Epidermal melanocyte (primary cell): Measurements from ENCODE around the gene AREL1.

Experiments
- DNase-seq: peaks from one replicate; pipeline ENCODE4 v3.0.0; 2011; ENCODE audit warnings: low spot score; ENCODE audit not compliant: insufficient read length

Gene AREL1

DNA sequence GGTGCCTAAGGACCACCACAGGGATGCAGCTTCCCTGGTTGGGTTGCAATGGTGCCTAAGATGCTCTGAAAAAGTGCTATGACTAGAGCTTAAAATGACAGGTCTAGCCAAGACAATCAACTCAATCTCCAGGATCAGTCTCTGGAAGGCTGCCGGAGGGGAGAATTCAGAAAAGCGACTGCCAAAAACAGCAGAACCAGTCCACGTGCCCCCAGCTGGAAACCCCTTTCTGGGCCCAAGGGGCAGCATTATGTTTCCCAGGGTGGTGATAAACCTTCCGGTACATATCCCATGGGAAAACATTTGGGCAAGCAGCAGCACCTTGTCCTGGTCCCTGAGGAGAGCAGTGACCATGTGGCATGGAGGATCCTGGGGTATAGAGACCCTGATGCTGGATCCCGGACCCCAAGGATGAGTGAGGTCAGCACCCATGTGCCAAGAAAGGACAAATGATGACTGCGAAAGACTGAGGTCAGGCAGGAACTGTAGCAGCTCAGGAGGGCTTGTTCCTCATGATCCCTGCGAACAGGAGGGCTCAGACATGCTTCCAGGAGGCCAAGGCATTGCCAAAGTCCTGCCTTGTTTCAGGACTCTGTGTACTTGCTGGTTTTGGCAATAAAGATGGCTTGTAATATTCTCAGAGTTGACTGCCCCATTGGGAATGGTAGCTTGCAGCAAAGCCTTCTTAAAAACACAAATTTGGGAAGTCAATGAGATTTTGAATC is 51.0 kb downstream of the AREL1 start:
- DNase-seq, result no peak

DNA sequence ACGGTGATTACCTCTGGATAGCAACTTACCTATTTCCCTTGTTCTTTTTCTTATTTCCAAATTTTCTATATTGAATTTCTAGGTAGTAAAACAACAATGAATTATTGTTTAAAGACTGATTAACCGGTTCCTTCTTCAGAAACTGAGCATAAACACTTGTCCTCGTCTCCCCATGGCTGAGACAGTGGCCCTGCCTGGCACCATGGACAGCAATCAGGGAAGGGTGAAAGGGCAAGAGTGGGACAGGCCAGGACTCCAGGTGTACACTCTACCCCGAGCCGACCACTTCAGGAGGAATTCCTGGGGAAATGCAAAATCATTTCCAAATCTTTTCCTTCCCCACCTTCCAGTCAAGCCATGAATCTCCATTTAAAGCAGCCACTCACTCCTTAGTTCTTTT is 52.0 kb downstream of the AREL1 start:
- no peak for DNase-seq

GRCh38 chr14:74660167-74660566 is 52.7 kb downstream of the AREL1 start:
- no peak for DNase-seq

GRCh38 chr14:74658535-74659131 is 54.2 kb downstream of the AREL1 start:
- DNase-seq, result no peak

GRCh38 chr14:74656964-74657363 is 55.9 kb downstream of the AREL1 start:
- DNase-seq, result no peak

DNA sequence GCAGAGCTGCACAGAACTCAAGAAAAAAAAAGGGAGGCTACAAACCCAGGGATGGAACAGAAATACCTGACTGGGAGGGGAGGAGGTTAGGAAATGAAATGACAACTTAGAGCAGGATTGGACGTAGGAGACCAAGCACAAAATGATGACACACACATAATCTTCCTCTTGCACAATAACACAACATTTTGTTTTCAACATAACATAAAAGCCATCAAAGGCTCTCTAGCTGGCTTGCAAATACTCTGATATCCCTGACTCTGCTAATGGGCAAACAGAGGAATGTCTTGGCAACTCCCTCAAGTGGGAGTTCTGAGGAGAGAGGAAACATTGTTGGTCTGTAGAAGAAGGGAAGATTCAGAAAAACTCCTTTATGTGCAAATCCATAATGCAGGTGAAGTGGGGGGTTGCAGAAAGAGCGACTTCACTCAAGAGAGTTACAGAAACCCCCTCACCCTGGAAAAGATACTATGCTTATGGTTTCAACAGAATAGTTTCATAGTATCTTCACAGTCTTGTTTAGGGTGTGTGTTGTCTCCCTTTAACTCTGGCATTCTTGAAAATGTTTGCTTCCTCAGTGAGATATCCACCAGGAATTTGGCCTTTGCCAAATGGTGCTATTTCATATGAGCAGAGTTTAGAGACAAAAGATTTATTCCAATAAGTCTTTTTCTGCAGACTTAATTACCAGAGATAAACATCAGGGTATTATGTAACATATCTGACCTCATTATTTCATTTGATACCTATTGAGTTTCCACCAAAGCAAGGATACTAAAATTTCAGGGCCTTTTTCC is 57.1 kb downstream of the AREL1 start:
- DNase-seq, result no peak

- DNase-seq, result no peak
These were observed 57.9 kb downstream of the AREL1 start for GRCh38 chr14:74654931-74655330.

DNA sequence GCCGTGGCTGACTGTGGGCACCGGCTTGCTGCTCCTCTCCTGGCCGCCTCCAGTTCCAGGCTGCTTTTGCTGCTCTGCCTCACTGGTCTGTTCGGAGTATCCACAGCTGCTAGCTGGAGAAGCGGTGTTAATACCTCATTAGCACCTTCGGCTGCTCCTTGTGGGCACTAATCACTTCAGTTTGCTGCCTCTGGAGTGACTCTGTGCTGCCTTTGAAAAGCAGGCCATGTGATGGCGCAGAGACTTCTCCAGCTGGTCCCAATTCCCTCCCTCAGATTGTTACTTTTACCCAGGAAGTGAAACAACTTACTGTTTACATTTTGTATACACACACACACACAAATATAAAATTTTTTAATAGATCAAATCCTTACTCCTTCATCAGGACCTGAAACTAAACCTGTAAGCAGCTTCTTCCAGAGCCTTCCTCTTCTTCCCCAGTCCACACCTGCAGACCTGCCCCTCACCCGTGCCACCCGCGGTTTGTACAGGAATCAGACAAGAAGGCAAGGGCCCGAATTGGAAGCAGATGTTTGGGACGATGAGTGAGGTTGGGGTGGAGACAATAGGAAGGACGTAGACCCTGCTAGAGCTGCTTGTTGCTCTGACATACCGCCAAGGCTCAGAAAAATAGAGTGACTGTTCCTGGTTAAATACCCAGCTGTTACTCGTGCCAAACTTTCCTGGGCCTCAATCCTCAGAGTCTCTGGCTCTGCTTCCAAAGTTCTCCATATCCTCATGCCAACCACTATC is 59.3 kb downstream of the AREL1 start:
- DNase-seq, result no peak

GRCh38 chr14:74652541-74652940 is 60.3 kb downstream of the AREL1 start:
- no peak for DNase-seq

DNA sequence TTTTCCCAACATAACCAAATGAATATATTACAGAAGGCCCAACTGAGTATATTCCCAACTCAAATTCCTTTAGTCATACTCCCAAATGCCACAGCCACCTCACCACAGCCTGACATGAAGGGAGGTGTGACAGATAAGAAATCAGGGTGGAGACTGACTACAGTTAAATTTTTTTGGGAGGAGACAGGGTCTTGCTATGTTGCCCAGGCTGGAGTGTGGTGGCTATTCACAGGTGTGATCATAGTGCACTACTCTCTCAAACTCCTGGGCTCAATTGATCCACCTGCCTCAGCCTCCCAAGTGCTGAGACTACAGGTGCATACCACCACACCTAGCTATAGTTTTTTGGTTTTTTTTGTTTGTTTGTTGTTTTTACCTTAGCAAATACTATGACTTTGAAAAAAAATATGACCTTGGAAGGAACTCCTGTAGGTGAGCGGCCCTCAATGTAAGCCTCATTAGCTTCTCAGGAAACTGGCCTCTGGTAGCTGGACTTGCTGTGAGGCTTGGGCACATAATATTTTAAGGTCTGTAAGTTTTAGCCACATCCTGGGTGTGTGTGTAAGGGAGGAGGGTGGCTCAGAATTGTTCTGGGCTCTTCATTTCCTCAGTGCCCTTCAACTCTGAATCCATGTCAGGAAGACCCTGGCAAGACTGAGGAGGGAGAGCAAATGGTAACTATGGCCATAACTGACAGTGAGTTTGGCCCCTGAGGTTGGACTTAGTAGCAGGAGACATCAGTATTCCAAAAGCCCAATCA is 61.8 kb downstream of the AREL1 start:
- no peak for DNase-seq

DNA sequence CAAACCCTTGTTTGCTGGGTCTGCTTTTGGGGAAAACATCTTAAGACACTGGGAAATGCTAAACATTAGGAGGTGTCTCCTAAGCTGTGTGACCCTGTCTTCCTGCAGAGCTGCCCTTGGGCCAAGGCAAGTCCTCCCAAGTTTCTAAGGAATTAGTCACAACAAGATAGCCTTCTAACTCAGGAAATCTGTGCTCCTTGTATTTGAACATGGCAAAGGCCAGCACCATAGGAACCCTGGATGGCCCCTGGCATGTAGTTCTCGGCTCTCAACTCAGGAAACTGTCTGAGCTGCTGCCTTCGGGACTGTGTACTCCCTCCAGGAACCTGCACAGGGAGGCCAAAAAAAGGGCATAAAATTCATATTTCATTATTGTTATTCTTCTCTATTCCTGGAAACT is 63.2 kb downstream of the AREL1 start:
- no peak for DNase-seq

- DNase-seq, result no peak
These were observed 63.7 kb downstream of the AREL1 start for GRCh38 chr14:74649167-74649566.

DNA sequence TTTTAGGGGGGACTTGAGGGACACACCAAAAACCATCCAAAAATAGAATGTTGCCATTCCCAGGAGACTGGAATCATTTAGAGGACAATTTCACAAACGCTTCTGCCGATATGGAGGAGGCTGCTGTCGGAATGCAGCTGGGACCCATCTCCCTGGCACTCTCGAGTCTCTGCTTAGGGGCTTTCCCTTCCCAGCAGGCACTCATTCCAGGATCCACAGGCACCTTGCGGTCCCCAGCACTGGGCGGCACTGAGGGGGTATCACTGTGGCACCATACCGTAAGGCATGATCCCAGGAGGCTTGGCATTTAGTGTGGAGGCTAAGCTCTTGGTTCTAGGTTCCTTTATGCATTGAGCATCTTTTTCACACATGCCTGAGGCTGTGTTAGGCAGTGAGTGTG is 64.3 kb downstream of the AREL1 start:
- DNase-seq, result no peak

GRCh38 chr14:74647678-74648461 is 65.0 kb downstream of the AREL1 start:
- DNase-seq, result no peak

- DNase-seq, result no peak
These were observed 65.7 kb downstream of the AREL1 start for GRCh38 chr14:74647061-74647677.

GRCh38 chr14:74645756-74646470 is 67.0 kb downstream of the AREL1 start:
- no peak for DNase-seq

- no peak for DNase-seq
These were observed 67.6 kb downstream of the AREL1 start for GRCh38 chr14:74645244-74645643.

DNA sequence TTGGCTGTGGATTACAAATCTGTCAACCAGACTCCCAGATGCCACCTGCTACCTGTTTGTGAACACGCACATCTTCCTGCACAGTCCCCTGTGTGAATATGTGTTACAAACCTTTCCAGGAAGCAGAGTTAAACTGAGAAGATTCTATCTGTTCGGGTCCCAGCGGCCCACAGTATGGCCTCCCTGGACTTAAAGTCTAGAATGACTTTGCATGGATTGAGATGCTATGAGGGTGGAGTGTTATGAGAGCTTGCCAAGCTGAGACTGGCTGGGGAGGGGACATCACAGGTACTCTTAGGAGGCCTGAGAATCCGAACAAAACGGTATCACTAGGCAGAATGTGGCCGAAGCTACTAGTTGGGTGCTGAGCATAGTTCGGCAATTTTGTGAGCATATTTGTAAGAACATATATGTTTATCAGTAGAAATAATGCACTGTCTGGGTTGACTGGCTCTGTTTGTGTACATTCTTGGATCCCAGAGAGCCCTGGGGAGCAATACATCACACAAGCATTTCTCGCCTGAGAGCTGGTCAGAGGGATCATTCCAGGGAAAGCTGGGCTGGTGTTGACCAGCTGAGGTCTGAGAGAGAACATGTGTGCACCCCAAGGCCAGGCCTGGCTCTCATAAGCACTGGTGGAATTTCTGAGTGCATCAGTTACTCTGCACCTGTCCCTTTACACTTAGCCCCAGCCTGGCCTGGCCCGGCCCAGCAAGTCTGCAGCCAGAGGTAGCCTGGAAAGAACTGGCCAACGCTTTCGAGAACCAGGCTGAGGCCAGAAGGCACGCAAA is 71.1 kb downstream of the AREL1 start:
- DNase-seq, result no peak
